Gastroesophageal sphincter (tissue), 4 donors: ENCODE results near the gene PID1. TPM values are rescaled to one million over a fixed set of nuclear protein-coding genes. Genes with fewer than 3 reads are reported as not detected.

Source experiments
- ATAC-seq: fragments of 150-250 bp; one replicate; pipeline ENCODE4 v1.9.1; 2016; ENCODE audit warnings: mild to moderate bottlenecking, moderate library complexity
- H3K27ac ChIP-seq, 4 donors: fragments of 200-600 bp; sonication (generic) in 3 of 4; 1 replicate in 3 of 4; 2 replicates in 1 of 4; pipeline ENCODE4 v1.5.1; 2016 to 2019
- H3K27me3 ChIP-seq: fragments of 200-600 bp; sonication (generic); one replicate; pipeline ENCODE4 v1.5.1; 2019
- H3K36me3 ChIP-seq, 2 donors: fragments of 200-600 bp; sonication (generic); one replicate each; pipeline ENCODE4 v1.5.1; 2019; ENCODE audit warnings: control low read depth in 1 of 2
- H3K4me1 ChIP-seq, 3 donors: fragments of 200-600 bp; sonication (generic); 1 replicate in 2 of 3; 2 replicates in 1 of 3; pipeline ENCODE4 v1.5.1; 2016 to 2019; ENCODE audit warnings: control low read depth in 2 of 3
- H3K4me3 ChIP-seq, 2 donors: fragments of 200-600 bp; sonication (generic); one replicate each; pipeline ENCODE4 v1.5.1; 2019; ENCODE audit warnings: mild to moderate bottlenecking in 1 of 2, moderate library complexity in 1 of 2
- H3K9me3 ChIP-seq, 3 donors: fragments of 200-600 bp; sonication (generic); one replicate each; pipeline ENCODE4 v1.5.1; 2017 to 2019; ENCODE audit warnings: control low read depth in 2 of 3
- CTCF ChIP-seq, 4 experiments: fragments of 200-600 bp in 2 of 4; fragments of 450-650 bp in 2 of 4; sonication (generic) in 1 of 4; IDR thresholded peaks; one replicate each; pipeline ENCODE4 v1.5.1; 2017 to 2019; ENCODE audit warnings: antibody characterized with exemption in 4 of 4, mild to moderate bottlenecking in 2 of 4, moderate library complexity in 2 of 4
- EP300 ChIP-seq: sonication (generic); formaldehyde crosslinking; IDR thresholded peaks from one replicate; pipeline ENCODE4 v1.6.1; 2017; ENCODE audit warnings: antibody characterized with exemption, mild to moderate bottlenecking
- POLR2A ChIP-seq, 2 donors: fragments of 450-650 bp; IDR thresholded peaks; one replicate each; pipeline ENCODE4 v1.6.1; 2017; ENCODE audit warnings: antibody characterized with exemption in 2 of 2, mild to moderate bottlenecking in 2 of 2, moderate library complexity in 1 of 2
- POLR2AphosphoS5 ChIP-seq: sonication (generic); formaldehyde crosslinking; IDR thresholded peaks from one replicate; pipeline ENCODE4 v1.6.1; 2017; ENCODE audit warnings: antibody characterized with exemption
- WGBS, 2 donors: methylation state at CpG; one replicate each; pipeline ENCODE4 v1.1.5; 2018; ENCODE audit warnings: low coverage in 1 of 2; 5-methylcytosine and 5-hydroxymethylcytosine counted together
- total RNA-seq, 4 donors: library from RNA; depleted of rRNA; stranded (reverse); fragments of >200 nt; gene quantifications; one replicate each; pipeline ENCODE4 v1.1.0, GENCODE V29; 2016

The PID1 gene
- total RNA-seq, 4 donors from 2014 or later = 34.4 to 62.4 (median 54.9) TPM

DNA sequence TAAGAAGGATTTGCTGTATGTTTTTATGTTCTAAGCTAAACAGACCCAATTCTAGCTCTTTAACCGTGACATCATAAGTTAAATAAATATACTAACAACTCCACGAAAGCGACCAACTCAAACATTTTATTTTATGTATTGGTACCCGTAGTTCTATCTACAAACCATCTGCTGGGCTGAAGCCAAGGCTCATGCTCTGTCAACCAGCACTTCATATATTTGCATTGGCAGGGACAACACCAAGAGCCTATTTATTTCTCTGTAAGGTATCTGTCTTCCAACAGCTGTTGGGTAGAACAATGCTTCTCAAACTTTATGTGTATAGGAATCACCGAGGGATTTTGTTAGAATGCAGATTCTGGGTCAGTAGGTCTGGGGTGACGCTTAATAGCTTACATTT is 64.5 kb downstream of the PID1 start:
- Histone ChIP-seq H3K4me1 (peaks cover 0 to 6% (median 0%) of the 10 kb centered on the region in 3 donors), H3K36me3 (no peaks in the 10 kb centered on the region), H3K9me3 (no peaks in the 10 kb centered on the region), H3K27ac (no peak overlapping the region), H3K4me3 (no peak overlapping the region), H3K27me3 (no peaks in the 10 kb centered on the region)
- ATAC-seq = no peak
- TF ChIP-seq CTCF (IDR thresholded peaks at IDR 0.05) (no peak), POLR2AphosphoS5 (no peak), EP300 (no peak), POLR2A (IDR thresholded peaks at IDR 0.05) (no peak)
- 74 to 83% methylated on average over 6 of the region's 6 CpGs for WGBS, 2 donors

DNA sequence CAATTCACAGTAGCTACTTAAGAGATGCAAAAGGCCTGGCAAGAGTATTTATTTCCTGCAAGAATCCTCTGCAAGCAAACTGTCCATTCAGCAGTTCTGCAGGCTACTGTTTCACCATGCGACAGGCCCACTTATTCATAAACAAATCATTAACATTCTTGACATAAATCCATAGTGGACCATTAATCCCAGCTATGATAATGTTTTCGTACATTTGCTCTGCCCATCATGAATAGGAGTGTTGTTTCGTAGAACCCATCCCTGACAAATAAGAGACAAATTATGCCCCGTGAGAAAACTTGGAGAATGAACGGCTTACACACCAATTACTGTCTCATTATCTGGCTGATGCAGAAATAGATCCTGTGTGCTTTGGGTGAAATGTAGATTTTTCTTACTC is 65.4 kb downstream of the PID1 start:
- ATAC-seq = no peak
- Histone ChIP-seq H3K27me3 (no peaks in the 10 kb centered on the region), H3K9me3 (no peaks in the 10 kb centered on the region), H3K4me3 (no peak overlapping the region), H3K36me3 (no peaks in the 10 kb centered on the region), H3K27ac (no peak overlapping the region), H3K4me1 (no peaks in the 10 kb centered on the region)
- WGBS, 2 donors = 53 to 66% methylated on average over 5 of the region's 5 CpGs
- TF ChIP-seq EP300 = no peak
- TF ChIP-seq POLR2AphosphoS5 = no peak
- no peak for TF ChIP-seq POLR2A (IDR thresholded peaks at IDR 0.05)
- TF ChIP-seq CTCF (IDR thresholded peaks at IDR 0.05) = no peak

DNA sequence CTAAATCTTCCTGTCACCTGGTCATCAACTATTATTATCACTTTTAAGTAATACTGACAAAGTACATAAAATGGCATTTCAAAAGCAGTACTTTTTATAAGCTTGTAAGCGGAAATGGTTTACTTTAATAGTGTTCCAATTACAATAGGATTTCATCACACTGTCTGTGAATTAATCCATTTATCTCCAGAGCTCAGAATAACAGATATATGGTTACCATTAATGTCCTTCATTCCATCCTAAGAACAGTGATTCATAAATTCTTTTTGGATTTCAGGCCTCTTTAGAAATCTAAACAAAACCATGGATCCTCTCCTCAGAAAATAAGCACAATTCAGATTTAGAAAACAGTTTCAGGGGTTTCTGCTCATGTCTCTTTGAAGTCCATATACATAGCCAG is 68.4 kb downstream of the PID1 start:
- no peak overlapping the region for H3K4me3 ChIP-seq
- H3K27ac ChIP-seq = no peak overlapping the region
- H3K4me1 ChIP-seq = no peaks in the 10 kb centered on the region
- ATAC-seq = no peak
- 80 to 100% methylated on average over 1 of the region's 1 CpG for whole genome bisulfite sequencing, 2 donors
- TF ChIP-seq EP300 (no peak), CTCF (IDR thresholded peaks at IDR 0.05) (no peak), POLR2AphosphoS5 (no peak), POLR2A (IDR thresholded peaks at IDR 0.05) (no peak)
- no peaks in the 10 kb centered on the region for H3K36me3 ChIP-seq
- H3K27me3 ChIP-seq = no peaks in the 10 kb centered on the region
- H3K9me3 ChIP-seq = no peaks in the 10 kb centered on the region

- no peak for ATAC-seq
- Histone ChIP-seq H3K4me1 (no peaks in the 10 kb centered on the region), H3K27ac (no peak overlapping the region), H3K4me3 (no peak overlapping the region), H3K27me3 (no peaks in the 10 kb centered on the region), H3K36me3 (no peaks in the 10 kb centered on the region), H3K9me3 (no peaks in the 10 kb centered on the region)
- 81 to 86% methylated on average over 7 of the region's 7 CpGs for WGBS, 2 donors
- TF ChIP-seq EP300 = no peak
- no peak for TF ChIP-seq POLR2AphosphoS5
- TF ChIP-seq CTCF (IDR thresholded peaks at IDR 0.05) = no peak
- TF ChIP-seq POLR2A (IDR thresholded peaks at IDR 0.05) = no peak
Observed at GRCh38 chr2:229201521-229201920, 69.6 kb downstream of the PID1 start.

DNA sequence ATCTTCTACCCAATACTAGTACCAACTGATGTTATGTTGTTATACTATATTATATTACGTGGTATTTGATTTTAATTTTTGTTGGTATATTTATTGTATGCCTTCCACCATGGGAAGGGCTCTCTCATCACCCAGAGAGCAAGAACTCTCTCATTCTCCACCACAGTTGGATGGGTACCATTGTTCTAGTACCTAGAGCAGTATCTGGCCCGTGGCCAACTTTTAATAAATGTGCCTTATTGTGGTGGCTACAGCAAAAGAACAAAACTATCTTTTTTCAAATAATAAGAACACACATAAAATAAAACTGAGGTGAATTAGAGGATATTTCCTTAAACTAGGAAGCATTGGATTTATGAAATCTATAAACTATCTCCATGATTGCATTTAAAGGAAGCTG is 71.8 kb downstream of the PID1 start:
- 79 to 85% methylated on average over 2 of the region's 2 CpGs for WGBS, 2 donors
- no peaks in the 10 kb centered on the region for H3K36me3 ChIP-seq

More for the DNA sequence above, 71.8 kb downstream of the PID1 start:
- Histone ChIP-seq H3K27me3 (no peaks in the 10 kb centered on the region), H3K4me1 (no peaks in the 10 kb centered on the region), H3K9me3 (no peaks in the 10 kb centered on the region), H3K4me3 (no peak overlapping the region), H3K27ac (no peak overlapping the region)
- ATAC-seq = no peak
- no peak for TF ChIP-seq EP300
